SIG-M5 treated with dmso at 0.1 percent for 504 hours (cell line): Measurements from ENCODE around the gene BICD2.
A peak's percentile ranks its signal among the peaks of the same experiment; 100 is the strongest.

ENCODE experiments used
- DNase-seq: peaks from one replicate; lab custom pipeline; 2025; ENCODE audit not compliant: unreplicated experiment; lab: John Stamatoyannopoulos, UW

BICD2 gene

DNA sequence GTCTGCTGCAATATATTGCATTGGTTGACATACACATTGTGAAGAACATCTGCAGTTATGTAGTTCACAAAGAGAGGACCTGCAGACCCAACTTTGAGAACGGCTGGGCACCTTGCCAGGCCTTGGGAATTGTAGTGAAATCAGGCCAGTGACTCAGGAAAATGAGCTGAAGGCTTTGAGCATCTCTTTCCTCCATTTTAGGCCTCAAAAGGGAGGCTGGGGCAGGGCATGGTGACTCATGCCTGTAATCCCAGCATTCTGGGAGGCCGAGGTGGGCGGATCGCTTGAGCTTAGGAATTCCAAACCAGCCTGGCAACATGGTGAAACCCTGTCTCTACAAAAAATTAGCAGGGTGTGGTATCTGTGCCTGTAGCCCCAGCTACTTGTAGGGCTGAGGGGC lies 93.3 kb downstream of the BICD2 start:
- no peak for DNase-seq

DNA sequence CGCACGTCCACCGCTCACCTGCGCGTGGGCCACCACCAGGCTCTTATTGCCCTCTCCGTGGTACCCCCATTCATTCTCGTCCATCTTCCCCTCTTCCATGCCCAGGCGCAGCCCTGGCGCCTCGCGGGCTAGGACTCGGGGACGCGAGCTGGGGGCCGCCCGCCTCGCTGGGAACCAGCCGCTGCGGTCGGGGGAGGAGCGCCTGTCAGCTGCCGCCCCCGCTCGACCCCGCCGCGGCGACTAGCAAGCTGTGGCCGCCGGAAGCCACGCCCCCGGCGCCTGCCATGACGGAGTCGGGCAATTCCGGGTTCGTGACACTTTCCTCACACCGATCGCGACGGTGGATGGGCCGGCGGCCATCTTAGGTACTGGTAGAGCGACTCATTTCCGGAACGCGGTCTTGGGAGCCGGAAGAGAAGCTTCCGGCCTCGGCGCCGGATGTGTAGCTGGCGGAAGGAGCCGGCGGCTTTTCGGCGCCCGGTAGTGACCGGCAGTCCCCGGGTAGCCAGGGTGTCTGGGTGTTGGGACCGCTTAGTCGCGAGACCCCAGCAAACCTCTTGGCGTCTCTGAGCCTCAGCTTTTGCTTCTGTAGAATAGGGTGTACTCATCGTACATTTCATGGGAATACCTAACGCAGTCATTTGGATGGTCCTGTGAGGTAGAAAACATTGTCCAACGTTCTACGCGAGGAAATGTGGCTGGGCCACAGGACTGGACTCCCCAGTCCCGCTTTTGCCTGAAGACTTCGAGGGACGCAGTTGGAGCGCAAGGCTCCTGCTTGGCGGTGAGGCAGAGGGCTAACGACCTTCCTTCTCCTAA lies 94.5 kb downstream of the BICD2 start, which contains the start of gene IPPK:
IPPK (minus strand) TSS at position 242 of the 819 bp plus-strand sequence; CDS start at position 99, 143 bp downstream.
- peak; percentile 98 for DNase-seq

DNA sequence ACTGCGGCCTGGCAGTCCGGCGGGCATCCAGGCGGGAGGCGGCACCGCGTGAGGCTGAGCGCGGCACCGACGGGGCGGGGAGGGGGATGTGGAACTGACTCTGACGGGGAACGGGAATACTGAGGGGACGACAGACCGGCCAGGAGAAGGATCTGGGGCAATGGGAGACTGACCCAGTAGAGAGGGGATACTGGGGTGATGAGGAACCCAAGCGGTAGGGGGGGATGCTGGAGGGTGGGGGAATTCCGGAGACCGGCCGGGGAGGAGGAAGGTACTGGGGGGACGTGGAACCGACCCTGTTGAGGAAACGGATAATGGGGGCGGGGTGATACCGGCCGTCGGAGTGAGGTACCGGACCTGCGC lies 95.1 kb downstream of the BICD2 start:
- DNase-seq = no peak

DNA sequence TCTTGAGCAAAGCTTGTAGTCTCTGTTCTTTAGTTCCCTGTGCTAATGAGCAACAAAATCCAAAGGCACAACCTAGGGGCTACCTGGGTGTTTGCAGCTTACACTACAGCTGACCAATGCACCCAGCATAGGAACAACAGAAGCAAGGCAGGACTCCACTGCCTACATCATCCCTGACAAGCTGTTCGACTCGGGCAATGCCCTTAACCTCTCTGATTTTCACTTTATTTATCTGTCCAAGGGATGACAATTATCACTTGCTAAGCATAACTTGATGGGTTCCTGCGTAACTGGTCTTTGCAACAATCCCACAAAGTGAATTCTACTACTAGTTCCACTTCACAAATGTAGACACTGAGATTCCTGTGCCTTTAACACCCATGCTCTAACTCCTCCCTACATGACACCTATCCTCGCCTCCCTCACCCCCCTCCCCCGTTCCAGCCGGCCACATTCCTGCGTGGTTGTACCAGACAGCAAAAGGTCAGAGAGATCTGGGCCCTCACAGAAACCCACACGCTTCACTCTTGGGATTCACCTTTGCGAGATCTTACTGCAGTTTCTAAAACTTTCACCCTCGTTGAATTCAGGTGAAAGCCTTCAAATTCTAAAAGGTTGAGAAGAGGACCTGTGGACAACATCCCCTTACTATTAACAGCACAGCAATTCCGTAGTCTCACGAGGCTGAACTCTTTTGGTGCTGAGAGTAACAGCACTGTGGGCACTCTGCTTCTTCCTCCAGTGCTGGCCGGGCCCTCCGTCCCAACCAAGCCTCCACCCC lies 95.7 kb downstream of the BICD2 start:
- no peak for DNase-seq

DNA sequence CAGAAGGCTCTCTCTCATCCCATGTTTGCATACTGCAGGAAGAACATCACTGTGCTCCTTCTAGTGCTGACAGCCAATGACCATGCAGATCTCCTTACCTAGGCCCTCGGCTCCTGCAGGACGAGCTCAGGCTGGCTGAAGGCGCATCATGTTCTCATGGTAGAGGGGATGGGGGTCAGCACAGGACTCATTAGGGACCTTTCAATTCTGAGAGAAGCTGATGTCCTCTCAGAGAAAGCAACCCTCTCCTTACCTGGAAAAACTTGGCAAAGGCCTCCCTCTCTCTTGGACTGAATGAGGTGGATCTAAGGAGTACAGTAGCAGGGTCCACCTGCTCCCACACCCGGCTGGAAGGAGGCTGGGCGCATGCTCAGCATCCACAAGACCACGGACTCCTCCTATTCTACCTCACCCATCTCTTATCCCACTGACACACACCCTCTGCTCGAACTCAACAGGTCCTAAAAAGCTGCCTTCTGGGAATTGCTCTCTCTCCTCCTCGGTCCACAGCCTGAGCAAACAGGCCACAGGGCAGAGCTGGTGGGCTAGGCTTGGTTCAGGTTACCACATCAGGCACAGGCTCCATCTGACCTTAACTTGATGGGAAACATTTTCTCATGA lies 97.6 kb downstream of the BICD2 start:
- no peak for DNase-seq

DNA sequence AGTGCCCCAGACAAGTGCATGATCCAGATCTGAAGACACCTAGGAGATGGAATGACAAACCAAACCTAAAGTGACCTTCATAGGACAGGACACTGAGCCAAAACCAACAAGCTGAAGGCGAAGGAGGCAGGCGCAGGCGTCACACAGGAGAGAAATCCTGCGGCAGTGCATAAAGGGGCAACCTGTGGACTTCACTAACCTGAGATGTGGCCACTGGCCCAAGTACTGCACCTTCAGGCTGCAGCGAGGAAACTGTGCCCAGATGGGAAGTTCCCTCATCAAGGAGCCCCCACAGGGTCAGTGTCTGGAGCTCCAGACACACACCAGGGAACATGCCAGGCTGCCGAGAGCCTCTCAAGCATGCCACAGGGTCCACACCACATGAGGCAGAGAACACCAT lies 98.4 kb downstream of the BICD2 start:
- DNase-seq = no peak

DNA sequence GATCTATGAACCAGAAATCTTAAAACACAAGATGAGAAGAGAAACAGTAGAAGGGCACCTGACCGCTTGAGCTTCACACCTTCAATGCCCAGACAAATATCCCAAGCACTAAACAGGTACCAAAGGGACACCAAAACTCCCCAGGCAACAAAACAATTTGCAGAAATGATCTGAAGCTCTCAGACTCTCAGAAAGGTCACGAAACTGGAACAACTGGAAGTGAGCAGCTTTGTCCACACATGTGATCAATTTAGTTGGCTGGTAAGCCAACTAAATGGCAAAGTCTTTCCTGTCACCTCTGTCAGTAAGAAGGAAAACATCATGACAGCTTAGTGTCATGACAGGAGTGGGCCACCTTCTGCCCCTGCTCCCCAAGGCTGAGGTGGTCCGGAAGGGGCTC lies 98.8 kb downstream of the BICD2 start:
- DNase-seq = peak; percentile 16

DNA sequence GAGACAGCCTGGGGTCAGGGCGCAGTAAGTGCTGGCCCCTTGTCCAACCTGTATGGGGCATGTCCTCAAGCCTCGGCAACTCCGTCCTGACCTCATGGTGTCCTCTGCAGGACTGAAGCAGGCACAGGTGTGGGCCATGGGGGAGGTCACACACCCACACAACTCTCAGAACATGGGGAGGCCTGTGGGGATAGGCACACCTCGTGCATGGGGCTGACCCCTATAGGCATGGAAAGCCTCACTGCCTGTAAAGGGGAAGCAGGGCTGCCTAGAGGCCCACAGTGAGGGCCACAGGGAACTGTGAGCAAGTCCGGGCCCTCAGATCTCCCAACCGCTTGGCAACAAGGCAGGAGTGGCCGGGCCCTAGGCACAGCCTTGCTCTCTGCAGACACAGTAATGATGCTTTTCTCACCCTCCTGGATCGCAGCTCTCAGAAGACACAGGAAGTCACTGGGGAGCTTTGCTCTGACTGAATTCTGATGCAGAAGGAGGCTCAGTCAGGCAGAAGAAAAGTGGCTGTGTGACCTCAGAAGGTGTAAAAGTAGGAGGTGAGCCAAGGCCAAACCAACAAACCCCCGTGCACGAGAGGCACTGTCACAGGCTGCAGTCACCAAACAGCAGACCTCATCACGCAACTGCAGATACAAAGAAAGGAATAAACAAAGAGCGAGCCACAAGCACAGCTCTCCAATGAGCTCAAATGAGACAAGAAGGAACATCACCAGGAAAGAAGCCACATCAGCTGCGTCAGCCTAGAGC lies 100.1 kb downstream of the BICD2 start:
- DNase-seq = no peak

DNA sequence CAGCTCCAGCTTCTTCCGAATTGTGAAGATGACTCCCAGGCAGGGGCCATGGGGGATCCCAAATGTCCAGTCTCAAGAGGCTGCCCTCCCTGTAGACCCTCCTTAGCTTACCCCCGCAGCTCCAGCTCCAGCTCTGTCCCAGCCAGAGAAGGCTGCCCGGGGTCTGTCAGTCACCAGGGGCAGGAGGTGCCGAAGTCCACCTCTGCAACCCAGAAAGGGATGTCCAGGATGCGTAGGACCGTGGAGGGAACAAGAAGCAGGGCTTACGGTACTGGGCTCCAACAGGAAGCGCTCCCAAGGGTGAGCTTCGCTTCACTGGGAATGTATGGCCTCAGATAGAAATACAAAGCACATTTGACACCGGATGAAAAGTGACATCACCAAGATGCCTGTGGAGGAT lies 100.7 kb downstream of the BICD2 start:
- DNase-seq = no peak

DNA sequence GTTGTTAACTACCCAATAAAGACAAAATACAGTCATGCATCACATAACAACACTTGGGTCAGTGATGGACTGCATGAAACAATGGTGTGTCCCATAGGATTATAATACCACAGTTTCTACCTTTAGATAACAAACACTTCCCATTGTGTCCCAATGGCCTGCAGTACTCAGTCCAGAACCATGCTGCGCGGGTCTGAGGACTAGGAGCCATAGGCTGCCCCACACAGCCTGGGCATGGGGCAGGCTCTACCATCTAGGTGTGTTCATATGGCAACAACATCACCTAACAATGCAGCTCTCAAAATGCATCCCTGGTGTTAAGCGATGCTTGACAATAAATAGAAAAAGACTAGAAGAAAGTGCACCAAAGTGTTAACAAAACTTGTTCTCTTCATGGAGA lies 101.5 kb downstream of the BICD2 start:
- no peak for DNase-seq

DNA sequence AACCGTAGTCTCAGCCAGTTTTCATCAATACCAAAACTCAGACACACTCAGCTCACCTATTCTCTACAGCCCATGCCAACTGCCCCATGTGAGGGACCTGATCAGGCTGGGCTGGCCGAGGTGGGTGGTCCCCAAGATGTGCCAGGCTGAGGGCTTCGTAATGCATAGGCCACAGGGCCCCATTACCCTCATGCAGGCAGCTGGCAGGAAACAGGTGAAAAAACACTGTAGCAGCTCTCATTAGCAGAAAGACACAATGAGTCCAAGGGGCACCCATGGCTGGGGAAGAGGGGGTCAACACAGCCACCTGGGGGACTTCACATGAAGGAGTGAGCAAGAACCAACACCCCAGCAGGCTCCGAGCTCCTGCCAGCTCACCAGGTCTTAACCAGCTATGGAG lies 102.9 kb downstream of the BICD2 start:
- DNase-seq = no peak
